Heart right ventricle (tissue), 16 donors: ENCODE results near the gene KIAA1614. TPM values are rescaled to one million over a fixed set of nuclear protein-coding genes. Genes with fewer than 3 reads are reported as not detected.

Experiments
- ATAC-seq, 8 donors: fragments of 200-7000 bp; cut with Tn5 transposase; one replicate each; pipeline ENCODE4 v1.9.1; 2020; ENCODE audit warnings: mild to moderate bottlenecking in 8 of 8, moderate library complexity in 8 of 8, moderate number of reproducible peaks in 1 of 8
- DNase-seq, 2 donors: peaks; one replicate each; pipeline ENCODE4 v3.0.0-alpha.2; 2020
- H3K27ac ChIP-seq, 10 donors: fragments of 200-600 bp; sonication (generic) in 2 of 10; one replicate each; pipeline versions ENCODE4 v1.5.0 to v1.8.0; 2020 to 2022; ENCODE audit warnings: mild to moderate bottlenecking in 3 of 10
- H3K27me3 ChIP-seq, 7 donors: fragments of 200-600 bp; one replicate each; pipeline ENCODE4 v1.8.0; 2021 to 2022; ENCODE audit warnings: mild to moderate bottlenecking in 2 of 7
- H3K36me3 ChIP-seq, 9 donors: fragments of 200-600 bp; sonication (generic) in 1 of 9; one replicate each; pipeline versions ENCODE4 v1.5.0 to v1.8.0; 2020 to 2022; ENCODE audit warnings: mild to moderate bottlenecking in 2 of 9
- H3K4me1 ChIP-seq, 9 donors: fragments of 200-600 bp; sonication (generic) in 1 of 9; one replicate each; pipeline versions ENCODE4 v1.5.0 to v1.8.0; 2020 to 2022; ENCODE audit warnings: mild to moderate bottlenecking in 4 of 9
- H3K4me3 ChIP-seq, 10 donors: fragments of 200-600 bp; sonication (generic) in 2 of 10; one replicate each; pipeline versions ENCODE4 v1.5.0 to v1.8.0; 2020 to 2022; ENCODE audit warnings: mild to moderate bottlenecking in 7 of 10, moderate library complexity in 2 of 10
- H3K9me3 ChIP-seq, 11 donors: fragments of 200-600 bp in 10 of 11; sonication (generic) in 2 of 11; one replicate each; pipeline versions ENCODE4 v1.5.0 to v1.8.0; 2013 to 2022; ENCODE audit warnings: mild to moderate bottlenecking in 2 of 11, control low read depth in 1 of 11, moderate library complexity in 1 of 11
- CTCF ChIP-seq, 9 donors: fragments of 200-600 bp; sonication (generic) in 2 of 9; IDR thresholded peaks; one replicate each; pipeline versions ENCODE4 v1.5.0 to v1.8.0; 2021 to 2022; ENCODE audit warnings: antibody characterized with exemption in 9 of 9, mild to moderate bottlenecking in 5 of 9, moderate library complexity in 1 of 9
- WGBS, 2 donors: extraction: QIAGEN DNeasy Blood & Tissue Kit; methylation state at CpG; one replicate each; pipeline ENCODE4 v1.1.7; 2013; ENCODE audit warnings: inconsistent platforms in 1 of 2; 5-methylcytosine and 5-hydroxymethylcytosine counted together
- intact Hi-C, 10 donors: fragments of 100-400 bp; cut with DNase I; formaldehyde crosslinking; loops; one replicate each; pipeline versions ENCODE4 v1.11.1 to v1.14.2; 2022
- polyA plus RNA-seq, 2 donors: library from polyadenylated mRNA; stranded (reverse); fragments of 200-250 nt; gene quantifications; one replicate each; pipeline ENCODE4 v1.2.3, GENCODE V29; 2013
- total RNA-seq, 10 donors: library from RNA; stranded (reverse); fragmentation: NEBNext Ultra II Directional in 3 of 10; extraction: Animal tissue kit (Norgen Biotek cat#: 25700) in 3 of 10; gene quantifications; one replicate each; pipeline versions ENCODE4 v1.2.1 to v1.2.4, GENCODE V29; 2021 to 2023
- donor health status: Arrhythmogenic right ventricular cardiomyopathy.
- donor health status: ischemic (EF 13 %, LVEDD 7.1; RV severe dilation, severe dysfunction).
- donor health status: healthy with polysubstance abuse.
- donor health status: DM: no; HTN: yes; CAD: no.
- donor health status: DM: no; HTN: no; CAD: no.
- donor health status: ischemic (EF 25% LVEDD 6.9; RV normal size, moderate dysfunction).
- donor health status: ischemic (EF 25% LVEDD 5.7; RV mildly dilated, moderate dysfunction).
- donor health status: healthy.
- donor health status: DM: yes; HTN: yes; CAD: no.
- donor health status: Ischemic cardiomyopathy.
- donor health status: ischemic (EF 35%, LVEDD 5.7; RV mildly dilated, moderate dysfunction).
- donor health status: nonischemic (EF 11% LVEDD 7.7; RV severe dilation, severe dysfunction).
- donor health status: DM: yes; HTN: yes; CAD: no.
- donor health status: PGD.
- donor health status: ischemic (EF 29% LVEDD 5.4; RV normal size, mild dysfunction).
- donor health status: nonischemic (EF 23%, LVEDD 6.1; RV moderate dilation, normal function).

Gene KIAA1614
- total and polyA plus RNA-seq, 12 donors: 4.7 to 13.6 (median 6.4) TPM

- TF ChIP-seq CTCF (IDR thresholded peaks at IDR 0.05): no peak
- Histone ChIP-seq H3K4me1 (peaks cover 0 to 29% (median 12%) of the 10 kb centered on the region in 9 donors), H3K27me3 (no peaks in the 10 kb centered on the region), H3K27ac (no peak overlapping the region), H3K36me3 (peaks cover 0 to 71% (median 6%) of the 10 kb centered on the region in 9 donors), H3K9me3 (no peaks in the 10 kb centered on the region), H3K4me3 (no peak overlapping the region)
- DNase-seq: no peak
- ATAC-seq: peak in 2 of 8 donors; percentile 18 to 19
- intact Hi-C loops: loop anchor here in 1 of 10 donors (5.0 kb wide), 1 partner anchor 43 kb away; no protein-coding TSS in a partner anchor
- 72 to 76% methylated on average over 8 of the region's 8 CpGs for WGBS, 2 donors
Measured at GRCh38 chr1:180969434-180969833, 56.7 kb downstream of the KIAA1614 start.

GRCh38 chr1:180970333-180971079, 57.8 kb downstream of the KIAA1614 start:
- Histone ChIP-seq H3K27me3 (no peaks in the 10 kb centered on the region), H3K36me3 (peaks cover 0 to 74% (median 6%) of the 10 kb centered on the region in 9 donors), H3K4me3 (no peak overlapping the region), H3K9me3 (no peaks in the 10 kb centered on the region), H3K4me1 (peaks cover 0 to 29% (median 12%) of the 10 kb centered on the region in 9 donors), H3K27ac (no peak overlapping the region)
- ATAC-seq (no peak), DNase-seq (no peak)
- WGBS, 2 donors: 81 to 88% methylated on average over 15 of the region's 15 CpGs
- no peak for TF ChIP-seq CTCF (IDR thresholded peaks at IDR 0.05)
- intact Hi-C loops: no loop called here

GRCh38 chr1:180971273-180971997, 58.7 kb downstream of the KIAA1614 start:
- peaks cover 0 to 77% (median 6%) of the 10 kb centered on the region in 9 donors for H3K36me3 ChIP-seq
- no peak overlapping the region for H3K4me3 ChIP-seq
- ATAC-seq (peak in 2 of 8 donors; percentile 16 to 54), DNase-seq (no peak)
- H3K27ac ChIP-seq: no peak overlapping the region
- TF ChIP-seq CTCF (IDR thresholded peaks at IDR 0.05): no peak
- H3K27me3 ChIP-seq: no peaks in the 10 kb centered on the region
- no peaks in the 10 kb centered on the region for H3K9me3 ChIP-seq
- WGBS, 2 donors: 96 to 97% methylated on average over 8 of the region's 8 CpGs
- intact Hi-C loops: no loop called here
- H3K4me1 ChIP-seq: peaks cover 0 to 29% (median 12%) of the 10 kb centered on the region in 9 donors

GRCh38 chr1:180973369-180973768, 60.7 kb downstream of the KIAA1614 start:
- WGBS, 2 donors: 50 to 57% methylated on average over 4 of the region's 4 CpGs
- H3K4me1 ChIP-seq: peaks cover 0 to 20% (median 10%) of the 10 kb centered on the region in 9 donors
- no peak overlapping the region for H3K4me3 ChIP-seq
- peaks cover 0 to 88% (median 6%) of the 10 kb centered on the region in 9 donors for H3K36me3 ChIP-seq
- no peak for DNase-seq
- H3K27me3 ChIP-seq: no peaks in the 10 kb centered on the region
- no peaks in the 10 kb centered on the region for H3K9me3 ChIP-seq
- ATAC-seq: peak in 2 of 8 donors; percentile 13 to 17
- no peak for TF ChIP-seq CTCF (IDR thresholded peaks at IDR 0.05)
- no peak overlapping the region for H3K27ac ChIP-seq
- intact Hi-C loops: no loop called here
